ENCODE data around the gene PCBP3.
"Not testable (repeated sequence)": the region's sequence is repeated elsewhere in the genome, so short reads cannot be mapped to it uniquely, and the experiment has no call there.

Gene PCBP3

GRCh38 chr21:45613881-45614280 lies 29.6 kb upstream of the PCBP3 start:
- no peak for DNase-seq

DNA sequence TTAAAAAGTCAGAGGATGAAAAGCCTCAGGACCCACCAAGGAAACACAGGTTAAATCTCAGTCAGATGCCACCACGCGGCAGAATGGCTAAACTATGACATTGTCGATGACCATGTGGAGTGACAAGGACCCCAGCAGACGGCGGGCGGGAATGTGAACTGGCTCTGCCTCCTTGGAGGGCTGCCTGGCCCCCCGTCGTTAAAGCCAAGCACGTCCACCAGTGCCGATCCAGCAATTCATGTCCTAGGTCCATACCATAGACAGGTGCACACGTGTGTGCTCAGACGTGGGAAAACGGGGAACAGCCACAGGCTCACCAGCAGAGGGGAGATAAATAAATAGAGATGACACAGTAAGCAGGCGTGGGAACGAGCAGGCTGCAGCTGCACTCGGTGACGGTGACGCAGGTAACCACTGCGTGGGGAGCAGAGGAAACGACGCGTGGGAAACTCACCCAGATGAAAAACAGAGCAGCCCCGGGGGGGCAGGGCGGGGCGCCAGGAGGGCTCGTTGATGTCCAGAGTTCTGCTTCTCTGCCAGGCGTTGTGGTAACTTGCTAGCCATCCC lies 28.3 kb upstream of the PCBP3 start:
- DNase-seq, result no peak

GRCh38 chr21:45617021-45617921 lies 26.3 kb upstream of the PCBP3 start:
- no peak for DNase-seq

GRCh38 chr21:45618287-45618686 lies 25.2 kb upstream of the PCBP3 start:
- no peak for DNase-seq

GRCh38 chr21:45618846-45619485 lies 24.6 kb upstream of the PCBP3 start:
- no peak for DNase-seq

DNA sequence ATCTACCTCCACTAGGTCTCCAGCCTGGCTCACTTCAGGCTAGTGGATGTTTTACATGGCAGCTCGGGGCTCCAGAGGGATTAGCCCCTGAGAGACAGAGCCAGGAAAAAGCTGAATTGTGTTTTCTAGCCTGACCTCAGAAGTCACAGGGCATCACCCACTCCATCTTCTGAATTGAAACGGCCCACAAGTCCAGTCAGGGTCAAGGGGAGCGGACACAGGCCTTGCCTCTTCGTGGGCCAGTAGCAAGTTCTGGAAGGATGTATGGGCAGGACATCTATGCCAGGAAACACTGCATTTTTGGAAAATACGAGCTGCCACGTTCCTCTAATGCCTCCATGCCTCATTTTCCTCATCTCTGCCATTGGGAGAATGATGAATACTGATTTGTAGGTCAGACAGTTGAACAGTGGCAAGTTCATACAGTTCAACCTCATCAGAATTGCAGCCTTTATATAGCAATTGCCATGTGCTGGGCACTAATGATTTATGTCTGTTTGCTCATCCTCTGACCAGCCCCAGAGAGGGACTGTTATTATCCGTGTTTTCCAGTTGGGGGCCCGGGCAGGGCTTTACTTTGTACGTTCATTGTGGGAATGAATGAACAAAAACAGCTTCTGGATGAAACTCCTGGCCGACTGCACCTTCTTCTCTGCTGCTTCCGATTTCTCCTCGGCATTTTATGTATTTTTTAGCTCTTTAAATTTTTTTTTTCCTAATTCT lies 23.2 kb upstream of the PCBP3 start:
- DNase-seq, result no peak

- DNase-seq, result not testable (repeated sequence)
Measured at GRCh38 chr21:45621435-45622331, 21.8 kb upstream of the PCBP3 start.

GRCh38 chr21:45622416-45623097 lies 21.0 kb upstream of the PCBP3 start:
- DNase-seq, result no peak

DNA sequence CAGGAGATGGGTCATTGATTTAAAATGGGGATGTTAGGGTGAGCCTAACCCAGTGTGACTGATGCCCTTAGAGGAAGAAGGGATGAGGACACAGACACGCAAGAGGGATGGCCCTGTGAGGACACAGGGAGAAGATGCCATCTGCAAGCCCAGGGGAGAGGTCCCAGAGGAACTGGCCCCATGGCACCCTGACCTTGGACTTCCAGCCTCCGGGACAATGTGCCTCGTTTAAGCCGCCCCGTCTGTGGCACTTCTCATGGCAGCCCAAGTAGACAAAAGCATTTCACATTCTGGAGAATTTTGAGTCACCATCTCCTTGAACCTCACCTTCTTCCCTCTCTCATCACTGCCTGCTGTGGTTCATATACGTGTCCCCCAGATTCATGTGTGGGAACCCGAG lies 20.1 kb upstream of the PCBP3 start:
- no peak for DNase-seq

- DNase-seq, result not testable (repeated sequence)
Measured at GRCh38 chr21:45626127-45626526, 17.4 kb upstream of the PCBP3 start.

DNA sequence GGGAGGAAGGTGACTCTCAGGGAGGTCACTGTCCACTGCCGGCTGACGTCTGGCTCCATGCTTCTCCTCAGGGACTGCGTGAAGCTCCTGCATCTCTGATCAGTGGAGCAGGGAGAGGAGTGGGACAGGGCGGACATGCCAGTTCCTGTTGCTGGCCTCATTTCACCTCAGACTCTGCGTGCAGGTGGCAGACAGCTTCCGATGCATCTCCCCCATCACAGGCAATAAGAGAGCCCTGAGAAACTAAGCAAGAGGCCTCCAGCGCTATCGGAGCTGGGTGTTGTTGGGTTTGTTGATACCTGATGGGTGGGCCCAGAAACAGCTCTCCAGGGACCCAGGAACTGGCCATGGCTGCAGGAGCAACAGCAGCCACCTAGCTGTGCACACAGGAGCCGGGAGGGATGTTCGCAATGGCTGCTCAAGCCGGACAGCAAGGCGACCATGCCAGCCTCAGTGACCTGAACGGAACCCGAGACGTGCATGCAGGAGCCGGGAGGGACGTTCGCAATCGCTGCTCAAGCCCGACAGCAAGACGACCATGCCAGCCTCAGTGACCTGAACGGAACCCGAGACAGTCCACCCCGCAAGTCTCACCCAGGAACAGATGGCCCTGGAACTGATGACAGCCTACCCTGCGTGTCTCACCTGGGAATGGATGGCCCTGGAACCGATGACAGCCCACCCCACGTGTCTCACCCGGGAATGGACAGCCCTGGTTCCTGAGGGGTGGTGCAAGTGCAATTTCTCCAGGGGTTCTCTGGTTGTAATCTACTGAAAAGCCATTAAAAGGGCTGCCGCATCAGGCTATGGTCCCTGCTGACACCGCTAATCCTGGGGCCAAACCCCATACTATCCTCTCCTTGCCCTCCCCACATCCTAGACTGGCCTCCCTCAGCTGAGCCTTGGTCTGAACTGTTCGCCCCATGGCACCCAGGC lies 14.2 kb upstream of the PCBP3 start:
- no peak for DNase-seq

GRCh38 chr21:45630066-45630694 lies 13.3 kb upstream of the PCBP3 start:
- no peak for DNase-seq

- no peak for DNase-seq
Measured at GRCh38 chr21:45630876-45631275, 12.6 kb upstream of the PCBP3 start.

GRCh38 chr21:45631540-45631939 lies 12.0 kb upstream of the PCBP3 start:
- no peak for DNase-seq

DNA sequence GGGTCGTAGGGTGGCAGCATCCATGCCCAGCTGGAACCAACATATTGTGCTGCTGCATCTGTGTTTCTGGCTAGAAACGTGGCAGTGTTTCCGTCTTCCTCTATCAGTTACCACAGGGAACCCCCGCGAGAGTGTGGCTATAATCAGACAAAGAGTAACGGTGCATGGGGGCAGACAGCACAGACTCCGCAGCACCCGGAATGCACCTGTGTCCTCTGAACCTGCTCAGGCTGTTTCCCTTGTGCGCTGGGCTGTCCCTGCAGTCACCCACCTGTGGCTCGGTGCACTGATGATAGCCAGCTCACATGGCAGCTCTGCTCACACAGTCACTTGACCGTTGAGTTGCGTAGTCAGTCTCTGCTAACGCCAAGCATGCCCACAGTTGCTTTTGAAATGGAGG lies 11.4 kb upstream of the PCBP3 start:
- no peak for DNase-seq

DNA sequence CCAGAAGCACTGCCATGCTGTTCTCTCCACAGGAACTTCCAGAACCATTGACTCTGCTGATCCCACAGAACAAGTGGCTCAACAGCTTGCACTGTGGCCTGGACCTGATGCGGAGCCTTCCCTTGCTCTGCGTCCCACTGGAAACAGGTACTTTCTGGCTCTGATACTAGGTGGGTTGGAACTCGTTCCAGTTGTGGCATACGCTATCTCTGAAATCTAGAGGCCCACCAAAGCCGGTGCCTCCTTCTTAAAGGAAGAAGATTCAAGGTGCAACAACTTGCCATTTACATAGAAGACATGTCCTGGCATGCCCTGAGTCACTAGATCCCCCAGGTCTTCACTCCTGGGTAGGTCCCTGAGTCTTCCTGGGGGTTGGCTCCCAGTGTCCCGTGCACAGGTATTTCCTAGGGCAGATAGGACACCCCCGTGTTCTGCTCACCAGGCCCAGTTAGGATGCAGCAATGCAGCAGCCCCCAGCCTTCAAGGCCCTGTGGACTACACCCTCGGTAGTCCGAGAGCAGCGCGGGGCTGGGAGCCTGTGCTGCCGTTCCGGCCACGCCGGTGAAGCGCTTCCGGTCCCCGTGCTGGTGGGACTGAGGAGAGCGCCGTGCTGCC lies 10.8 kb upstream of the PCBP3 start:
- no peak for DNase-seq

- DNase-seq, result no peak
Measured at GRCh38 chr21:45634511-45635183, 8.9 kb upstream of the PCBP3 start.

DNA sequence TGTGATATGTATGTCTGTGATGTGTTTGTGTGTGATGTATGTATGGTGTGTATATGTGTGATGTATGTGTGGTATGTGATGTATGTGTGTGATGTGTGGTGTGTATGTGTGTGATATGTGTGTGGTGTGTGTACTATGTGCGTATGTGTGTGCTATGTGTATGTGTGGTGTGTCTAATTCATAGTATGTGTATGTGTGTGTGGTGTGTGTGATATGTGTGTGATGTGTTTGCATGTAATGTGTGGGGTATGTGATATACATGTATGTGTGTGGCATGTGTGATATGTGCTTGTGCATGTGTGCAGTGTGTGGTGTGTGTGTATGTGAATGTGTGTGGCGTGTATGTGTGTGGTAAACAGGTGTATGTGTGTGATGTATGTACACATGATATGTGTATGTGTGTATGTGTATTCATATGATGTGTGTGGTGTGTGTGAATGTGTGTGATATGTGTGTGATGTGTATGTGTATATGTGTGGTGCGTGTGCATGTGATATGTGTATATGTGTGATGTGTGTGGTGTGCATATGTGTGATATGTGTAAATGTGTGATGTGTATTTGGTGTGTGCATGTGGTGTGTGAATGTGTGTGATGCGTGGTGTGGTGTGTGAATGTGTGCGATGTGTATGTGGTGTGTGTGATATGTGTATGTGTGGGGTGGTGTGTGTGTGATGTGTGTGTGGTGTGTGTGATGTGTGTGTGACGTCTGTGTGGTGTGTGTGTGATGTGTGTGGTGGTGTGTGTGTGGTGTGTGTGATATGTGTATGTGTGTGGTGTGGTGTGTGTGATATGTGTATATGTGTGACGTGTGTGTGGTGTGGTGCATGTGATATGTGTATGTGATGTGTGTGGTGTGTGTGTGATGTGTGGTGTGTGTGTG lies 8.0 kb upstream of the PCBP3 start:
- no peak for DNase-seq
